Suprapubic skin (tissue), 4 donors: ENCODE data around the gene SKIC8.

ENCODE experiments used
- EP300 ChIP-seq: sonication (generic); formaldehyde crosslinking; IDR thresholded peaks from one replicate; pipeline ENCODE4 v1.6.1; 2017; ENCODE audit warnings: antibody characterized with exemption
- POLR2AphosphoS5 ChIP-seq, 3 donors: sonication (generic); formaldehyde crosslinking; IDR thresholded peaks; one replicate each; pipeline ENCODE4 v1.6.1; 2017; ENCODE audit warnings: antibody characterized with exemption in 3 of 3
- TF ChIP-seq, protein P1 (sequence below), 2 donors: fragments of 200-600 bp in 1 of 2; fragments of 450-650 bp in 1 of 2; sonication (generic) in 1 of 2; IDR thresholded peaks; one replicate each; pipeline ENCODE4 v1.5.1; 2016 to 2019; ENCODE audit warnings: antibody characterized with exemption in 2 of 2, mild to moderate bottlenecking in 1 of 2, moderate library complexity in 1 of 2

DNA sequence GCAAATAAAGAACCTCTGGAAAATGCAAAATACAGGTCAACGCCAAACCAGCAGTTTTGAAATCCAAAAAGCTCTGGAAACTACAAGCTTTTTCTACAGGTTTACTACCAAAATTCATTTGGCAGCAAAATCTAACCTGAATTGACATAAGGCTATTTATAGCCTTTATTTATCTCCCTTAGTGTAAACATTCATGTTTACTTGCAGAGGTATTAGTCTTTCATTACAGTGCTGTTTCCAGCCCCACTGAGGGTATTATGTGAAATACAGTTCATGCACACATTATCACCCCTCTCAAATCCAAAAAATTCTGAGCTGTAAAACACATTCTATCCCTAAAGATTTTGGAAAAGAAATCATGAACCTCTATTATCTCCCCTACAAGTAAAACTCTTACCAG, 7.2 kb downstream of the SKIC8 start:
- TF ChIP-seq, protein P1, sequence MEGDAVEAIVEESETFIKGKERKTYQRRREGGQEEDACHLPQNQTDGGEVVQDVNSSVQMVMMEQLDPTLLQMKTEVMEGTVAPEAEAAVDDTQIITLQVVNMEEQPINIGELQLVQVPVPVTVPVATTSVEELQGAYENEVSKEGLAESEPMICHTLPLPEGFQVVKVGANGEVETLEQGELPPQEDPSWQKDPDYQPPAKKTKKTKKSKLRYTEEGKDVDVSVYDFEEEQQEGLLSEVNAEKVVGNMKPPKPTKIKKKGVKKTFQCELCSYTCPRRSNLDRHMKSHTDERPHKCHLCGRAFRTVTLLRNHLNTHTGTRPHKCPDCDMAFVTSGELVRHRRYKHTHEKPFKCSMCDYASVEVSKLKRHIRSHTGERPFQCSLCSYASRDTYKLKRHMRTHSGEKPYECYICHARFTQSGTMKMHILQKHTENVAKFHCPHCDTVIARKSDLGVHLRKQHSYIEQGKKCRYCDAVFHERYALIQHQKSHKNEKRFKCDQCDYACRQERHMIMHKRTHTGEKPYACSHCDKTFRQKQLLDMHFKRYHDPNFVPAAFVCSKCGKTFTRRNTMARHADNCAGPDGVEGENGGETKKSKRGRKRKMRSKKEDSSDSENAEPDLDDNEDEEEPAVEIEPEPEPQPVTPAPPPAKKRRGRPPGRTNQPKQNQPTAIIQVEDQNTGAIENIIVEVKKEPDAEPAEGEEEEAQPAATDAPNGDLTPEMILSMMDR (IDR thresholded peaks at IDR 0.05): no peak
- TF ChIP-seq POLR2AphosphoS5 (IDR thresholded peaks at IDR 0.05) (no peak), EP300 (no peak)
